Glomerular endothelial cell (primary cell): ENCODE measurements around the gene DGAT2L6. TPM values are rescaled to one million over a fixed set of nuclear protein-coding genes. Genes with fewer than 3 reads are reported as not detected.
"Not testable (repeated sequence)": the region's sequence is repeated elsewhere in the genome, so short reads cannot be mapped to it uniquely, and the experiment has no call there.

Experiments used
- DNase-seq: peaks from one replicate; pipeline ENCODE4 v3.0.0-alpha.2; 2011; ENCODE audit warnings: low read depth, low spot score; ENCODE audit errors: extremely low read depth
- total RNA-seq: library from RNA; depleted of rRNA; stranded (reverse); fragments of >200 nt; gene quantifications from 2 replicates; pipeline ENCODE4 v1.2.3, GENCODE V29; 2015

The DGAT2L6 gene
- total RNA-seq, 1 donor from 2014 or later: not detected

- DNase-seq: peak; percentile 18
Observed at GRCh38 chrX:70196961-70197720, 19.9 kb downstream of the DGAT2L6 start.

DNA sequence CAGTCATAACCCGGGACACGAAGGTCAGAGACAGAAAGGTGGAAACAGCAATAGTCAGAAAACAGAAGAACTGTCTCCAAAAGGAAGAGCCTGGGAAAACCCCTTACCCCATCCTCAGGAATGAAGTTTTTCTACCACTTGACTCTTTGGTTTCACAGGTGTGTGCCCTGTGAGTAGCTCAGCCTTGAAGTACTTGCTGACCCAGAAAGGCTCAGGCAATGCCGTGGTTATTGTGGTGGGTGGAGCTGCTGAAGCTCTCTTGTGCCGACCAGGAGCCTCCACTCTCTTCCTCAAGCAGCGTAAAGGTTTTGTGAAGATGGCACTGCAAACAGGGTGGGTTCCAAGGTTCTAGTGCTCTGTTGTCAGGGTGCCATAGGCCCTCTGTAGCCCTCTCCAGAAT, 24.4 kb downstream of the DGAT2L6 start:
- no peak for DNase-seq

DNA sequence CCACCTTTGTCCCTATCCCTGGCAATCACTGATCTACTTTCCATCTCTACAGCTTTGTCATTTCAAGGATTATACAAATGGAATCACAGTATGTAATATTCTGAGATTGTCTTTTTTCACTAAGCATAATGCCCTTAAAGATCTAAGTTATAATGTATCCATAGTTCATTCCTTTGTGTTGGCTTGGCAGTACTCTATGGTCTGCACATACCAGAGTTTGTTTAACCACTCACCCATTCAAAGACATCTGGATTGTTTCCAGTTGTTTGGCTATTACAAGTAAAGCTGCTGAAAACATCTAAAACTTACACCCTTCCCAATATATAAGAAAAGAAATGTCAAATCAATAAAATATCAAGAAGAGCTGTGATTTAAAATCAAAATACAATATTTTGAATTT, 31.2 kb downstream of the DGAT2L6 start:
- DNase-seq: no peak

GRCh38 chrX:70209570-70209969, 32.3 kb downstream of the DGAT2L6 start:
- not testable (repeated sequence) for DNase-seq

- DNase-seq: no peak
Observed at GRCh38 chrX:70219938-70220764, 42.9 kb downstream of the DGAT2L6 start.

DNA sequence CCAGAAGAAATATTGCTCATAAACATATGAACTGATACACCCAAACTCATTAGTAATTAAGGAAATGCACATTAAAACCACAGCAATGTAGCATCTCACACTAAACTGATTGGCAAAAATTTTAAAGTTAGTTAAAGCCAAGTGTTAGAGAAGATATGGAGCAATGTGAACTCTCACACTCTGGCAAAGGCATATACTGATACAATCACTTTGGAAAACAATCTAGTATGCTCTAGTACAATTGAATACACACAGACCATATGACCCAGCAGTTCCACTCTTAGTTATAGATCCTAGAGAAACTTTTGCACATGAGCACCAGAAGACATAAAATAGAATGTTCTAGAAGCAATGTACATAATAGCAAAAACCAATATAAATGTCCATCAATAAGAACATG, 48.8 kb downstream of the DGAT2L6 start:
- no peak for DNase-seq

DNA sequence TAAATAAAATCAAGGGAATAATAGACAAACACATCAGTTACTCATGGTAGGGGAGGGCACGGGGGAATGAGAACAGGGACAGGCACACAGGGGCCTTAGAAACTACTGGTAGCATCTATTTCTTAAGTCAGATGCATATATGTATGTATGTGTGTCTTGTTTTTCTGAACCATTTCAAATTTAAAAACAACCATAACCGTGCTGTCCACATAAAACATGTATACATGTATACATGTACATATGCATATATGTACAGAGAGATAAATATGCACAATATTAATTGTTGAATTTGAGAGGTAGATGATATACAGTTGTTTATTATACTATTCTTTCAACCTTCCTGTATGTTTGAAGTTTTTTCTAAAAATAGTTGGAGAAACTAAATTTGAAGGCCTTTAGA, 49.4 kb downstream of the DGAT2L6 start:
- no peak for DNase-seq

GRCh38 chrX:70231666-70232065, 54.4 kb downstream of the DGAT2L6 start:
- no peak for DNase-seq

- DNase-seq: no peak
Observed at GRCh38 chrX:70234355-70234754, 57.1 kb downstream of the DGAT2L6 start, which contains the start of gene AWAT1. AWAT1 (plus strand) TSS chrX:70234655; CDS start chrX:70234696, 41 bp downstream.

GRCh38 chrX:70240751-70241150, 63.5 kb downstream of the DGAT2L6 start:
- DNase-seq: no peak

DNA sequence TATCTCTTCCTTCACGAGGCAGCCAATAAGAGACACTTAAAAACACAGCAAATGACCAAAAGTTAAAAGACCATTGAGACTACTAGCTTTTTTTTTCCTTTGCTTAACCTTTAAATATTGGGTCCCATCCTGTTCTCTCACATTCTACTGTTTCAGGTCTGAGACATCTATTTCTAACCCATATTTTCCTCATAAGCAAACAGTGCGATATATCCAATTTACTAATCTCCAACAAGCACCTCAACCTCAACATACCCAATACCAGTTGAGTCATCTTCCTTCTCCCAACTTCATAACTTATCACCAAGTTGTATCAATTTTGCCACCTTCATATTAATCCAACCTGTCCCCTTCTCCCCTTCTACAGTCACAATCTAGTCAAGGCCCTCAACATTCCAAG, 64.2 kb downstream of the DGAT2L6 start:
- DNase-seq: no peak

DNA sequence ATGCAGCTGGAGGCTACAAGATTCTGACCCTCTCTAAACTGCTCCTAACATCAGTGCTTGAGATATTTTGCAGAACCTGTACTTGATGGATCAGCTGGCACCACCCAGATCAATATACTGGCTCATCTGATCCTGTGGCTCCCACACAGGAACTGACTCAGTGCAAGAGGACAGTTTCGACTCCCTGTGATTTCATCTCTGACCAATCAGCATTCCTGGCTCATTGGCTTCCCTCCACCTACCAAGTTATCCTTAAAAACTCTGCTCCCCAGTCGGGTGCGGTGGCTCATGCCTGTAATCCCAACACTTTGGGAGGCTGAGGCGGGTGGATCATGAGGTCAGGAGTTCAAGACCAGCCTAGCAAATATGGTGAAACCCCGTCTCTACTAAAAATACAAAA, 66.3 kb downstream of the DGAT2L6 start:
- DNase-seq: not testable (repeated sequence)

DNA sequence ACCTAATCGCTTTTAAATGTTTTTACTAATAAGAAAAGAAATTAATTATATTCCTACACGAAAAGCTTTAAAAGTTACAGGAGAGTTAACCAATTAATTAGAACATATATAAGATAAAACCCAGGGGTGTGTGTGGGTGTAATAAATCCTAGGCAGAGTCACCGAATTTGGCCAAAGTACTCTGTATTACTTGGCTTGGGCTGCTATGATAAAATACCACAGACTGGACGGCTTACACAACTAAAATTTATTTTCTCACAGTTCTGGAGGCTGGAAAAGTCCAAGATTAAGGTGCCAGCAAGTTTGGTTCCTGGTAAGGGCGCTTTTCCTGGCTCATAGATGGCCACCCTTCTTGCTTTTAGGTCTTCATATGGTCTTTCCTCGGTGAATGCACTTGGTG, 67.6 kb downstream of the DGAT2L6 start:
- no peak for DNase-seq

- DNase-seq: no peak
Observed at GRCh38 chrX:70247252-70247651, 70.0 kb downstream of the DGAT2L6 start.

DNA sequence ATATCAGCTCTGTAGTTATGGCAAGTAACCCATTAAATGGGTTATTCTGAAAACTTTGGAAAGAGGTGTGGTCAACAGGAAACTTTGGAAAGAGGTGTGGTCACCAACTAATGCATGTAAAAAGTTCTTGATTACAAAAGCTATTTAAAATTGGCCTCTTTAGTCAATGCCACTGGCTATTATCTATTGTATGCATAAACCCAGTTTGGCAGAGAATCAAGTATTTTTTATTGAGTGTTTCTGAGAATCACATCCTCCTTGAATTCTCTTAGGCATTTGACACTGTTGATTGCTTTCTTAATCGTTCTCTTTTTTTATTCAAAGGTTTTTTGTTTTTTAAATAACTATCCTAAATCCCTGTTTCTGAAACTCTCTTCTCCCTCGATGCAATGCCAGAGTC, 75.2 kb downstream of the DGAT2L6 start:
- no peak for DNase-seq

- no peak for DNase-seq
Observed at GRCh38 chrX:70253377-70254062, 76.2 kb downstream of the DGAT2L6 start.

DNA sequence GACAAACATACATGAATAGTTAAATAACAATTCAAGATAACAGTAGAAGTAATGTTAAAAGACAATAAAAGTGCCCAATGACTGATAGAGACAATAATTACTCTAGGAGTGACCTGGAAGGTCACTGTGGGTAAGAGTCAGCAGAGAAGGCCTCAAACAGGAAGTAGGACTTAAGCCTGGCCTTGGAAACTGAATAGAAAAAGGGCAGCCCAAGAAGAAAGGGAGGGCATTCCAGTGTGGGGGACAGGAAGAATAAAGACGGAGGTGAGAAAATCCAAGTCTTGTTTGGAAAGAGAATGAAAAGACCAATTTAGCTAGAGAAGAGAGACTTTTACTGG, 76.7 kb downstream of the DGAT2L6 start:
- no peak for DNase-seq

- DNase-seq: no peak
Observed at GRCh38 chrX:70254909-70255308, 77.6 kb downstream of the DGAT2L6 start.
